Measurements from ENCODE around the gene ATP8B2. TPM values are rescaled to one million over a fixed set of nuclear protein-coding genes. Genes with fewer than 3 reads are reported as not detected.
"Not testable (repeated sequence)": the region's sequence is repeated elsewhere in the genome, so short reads cannot be mapped to it uniquely, and the experiment has no call there.

Gene ATP8B2
- total RNA-seq, 1 donor from 2014 or later: 125 TPM

- intact Hi-C loops (cut with micrococcal nuclease): loop anchor here (10.0 kb wide), 1 partner anchor 352 kb away; the partner anchor contains the start of gene RPS27
Observed at GRCh38 chr1:154346276-154346917, 21.1 kb downstream of the ATP8B2 start.

GRCh38 chr1:154347961-154348360 is 22.6 kb downstream of the ATP8B2 start:
- intact Hi-C loops (cut with micrococcal nuclease): loop anchor here (10.0 kb wide), 1 partner anchor 353 kb away; the partner anchor contains the start of gene RPS27

- intact Hi-C loops (cut with micrococcal nuclease): loop anchor here (10.0 kb wide), 1 partner anchor 354 kb away; the partner anchor contains the start of gene RPS27
Observed at GRCh38 chr1:154348429-154349076, 23.2 kb downstream of the ATP8B2 start.

GRCh38 chr1:154349121-154349520 is 23.8 kb downstream of the ATP8B2 start:
- intact Hi-C loops (cut with micrococcal nuclease): loop anchor here (10.0 kb wide), 1 partner anchor 354 kb away; the partner anchor contains the start of gene RPS27

- intact Hi-C loops (cut with micrococcal nuclease): no loop called here
Observed at GRCh38 chr1:154350383-154350782, 25.1 kb downstream of the ATP8B2 start.

- intact Hi-C loops (cut with micrococcal nuclease): loop anchor here (2.0 kb wide), 2 partner anchors 55 to 111 kb away; no protein-coding TSS in a partner anchor
Observed at GRCh38 chr1:154351363-154352068, 26.2 kb downstream of the ATP8B2 start.

GRCh38 chr1:154352245-154352580 is 26.9 kb downstream of the ATP8B2 start:
- intact Hi-C loops (cut with micrococcal nuclease): loop anchor here (2.0 kb wide), 2 partner anchors 55 to 111 kb away; no protein-coding TSS in a partner anchor

- intact Hi-C loops (cut with micrococcal nuclease): loop anchor here (2.0 kb wide), 2 partner anchors 54 to 110 kb away; no protein-coding TSS in a partner anchor
Observed at GRCh38 chr1:154352581-154353459, 27.5 kb downstream of the ATP8B2 start.

- intact Hi-C loops (cut with micrococcal nuclease): loop anchor here (2.0 kb wide), 2 partner anchors 53 to 109 kb away; no protein-coding TSS in a partner anchor
Observed at GRCh38 chr1:154353460-154353904, 28.2 kb downstream of the ATP8B2 start.

GRCh38 chr1:154353966-154354365 is 28.6 kb downstream of the ATP8B2 start:
- intact Hi-C loops (cut with micrococcal nuclease): loop anchor here (2.0 kb wide), 2 partner anchors 53 to 109 kb away; no protein-coding TSS in a partner anchor

- intact Hi-C loops (cut with micrococcal nuclease): no loop called here
Observed at GRCh38 chr1:154358519-154358918, 33.2 kb downstream of the ATP8B2 start.

- intact Hi-C loops (cut with micrococcal nuclease): no loop called here
Observed at GRCh38 chr1:154360288-154360687, 35.0 kb downstream of the ATP8B2 start.

GRCh38 chr1:154360881-154361280 is 35.6 kb downstream of the ATP8B2 start:
- intact Hi-C loops (cut with micrococcal nuclease): not testable (repeated sequence)

GRCh38 chr1:154361357-154361756 is 36.0 kb downstream of the ATP8B2 start:
- intact Hi-C loops (cut with micrococcal nuclease): no loop called here

- intact Hi-C loops (cut with micrococcal nuclease): no loop called here
Observed at GRCh38 chr1:154371436-154371835, 46.1 kb downstream of the ATP8B2 start.

GRCh38 chr1:154373777-154374357 is 48.5 kb downstream of the ATP8B2 start:
- intact Hi-C loops (cut with micrococcal nuclease): not testable (repeated sequence)

- intact Hi-C loops (cut with micrococcal nuclease): no loop called here
Observed at GRCh38 chr1:154379301-154379700, 54.0 kb downstream of the ATP8B2 start.

GRCh38 chr1:154384650-154385489 is 59.5 kb downstream of the ATP8B2 start:
- intact Hi-C loops (cut with micrococcal nuclease): no loop called here

- intact Hi-C loops (cut with micrococcal nuclease): loop anchor here (2.0 kb wide), 1 partner anchor 20 kb away; no protein-coding TSS in a partner anchor
Observed at GRCh38 chr1:154386643-154387352, 61.5 kb downstream of the ATP8B2 start.

Measured in T-helper 2 cell treated with Interferon-gamma antibody and Interleukin-4, amounts not matched to agents 100 ng/mL and 5 ng/mL, for 36 hours (primary cell).